Fibroblast of the conjunctiva (primary cell): Measurements from ENCODE around the gene KDM4B.
A peak's percentile ranks its signal among the peaks of the same experiment; 100 is the strongest.
"Not testable (repeated sequence)": the region's sequence is repeated elsewhere in the genome, so short reads cannot be mapped to it uniquely, and the experiment has no call there.

Experiments used
- DNase-seq: peaks from one replicate; pipeline ENCODE4 v3.0.0-alpha.2; 2010; ENCODE audit warnings: low read depth

KDM4B gene

DNA sequence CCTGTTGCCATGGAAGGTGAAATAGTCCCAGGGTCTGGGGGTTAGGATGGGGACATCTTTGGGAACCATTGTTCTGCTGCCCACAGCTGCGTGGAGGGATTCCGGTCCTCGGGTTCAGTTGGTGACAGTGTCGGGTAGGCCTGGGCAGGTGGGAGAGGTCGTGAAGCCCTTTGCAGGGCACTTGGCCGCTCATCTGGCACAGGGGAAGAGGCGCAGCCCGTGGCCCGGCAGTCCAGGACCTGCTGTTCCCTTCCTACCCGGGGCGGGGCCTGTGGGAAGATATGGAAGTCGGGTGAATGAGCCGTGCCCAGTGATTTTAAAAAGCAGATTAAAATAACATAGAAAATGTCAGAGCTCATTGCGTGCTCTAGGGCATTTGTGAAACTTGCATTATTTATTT lies 44.8 kb downstream of the KDM4B start:
- DNase-seq = no peak

- DNase-seq = no peak
These were observed 46.0 kb downstream of the KDM4B start for GRCh38 chr19:5014941-5015340.

- no peak for DNase-seq
These were observed 47.4 kb downstream of the KDM4B start for GRCh38 chr19:5016268-5016667.

DNA sequence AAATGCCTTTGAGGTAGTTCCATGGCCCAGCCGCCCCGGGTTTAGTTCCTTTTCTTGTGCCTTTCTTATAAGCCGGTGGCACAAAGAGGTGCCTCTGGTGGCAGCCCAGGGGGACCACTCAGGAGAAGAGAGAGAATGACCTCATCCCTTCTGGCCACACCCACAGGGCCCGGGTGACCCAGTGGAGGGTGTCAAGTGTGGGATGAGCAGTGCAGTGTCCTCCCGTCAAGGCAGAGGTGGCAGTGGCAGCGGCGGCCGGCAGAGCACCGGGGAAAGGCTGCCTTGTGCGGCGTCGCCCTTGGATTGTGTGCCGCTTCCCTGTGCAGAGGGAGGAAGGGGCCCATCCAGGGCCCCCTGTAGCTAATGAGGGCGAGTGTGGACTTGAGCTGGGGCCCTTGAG lies 47.9 kb downstream of the KDM4B start:
- no peak for DNase-seq

GRCh38 chr19:5017235-5017634 lies 48.3 kb downstream of the KDM4B start:
- DNase-seq = no peak

- peak; percentile 20 for DNase-seq
These were observed 49.5 kb downstream of the KDM4B start for GRCh38 chr19:5018224-5019015.

DNA sequence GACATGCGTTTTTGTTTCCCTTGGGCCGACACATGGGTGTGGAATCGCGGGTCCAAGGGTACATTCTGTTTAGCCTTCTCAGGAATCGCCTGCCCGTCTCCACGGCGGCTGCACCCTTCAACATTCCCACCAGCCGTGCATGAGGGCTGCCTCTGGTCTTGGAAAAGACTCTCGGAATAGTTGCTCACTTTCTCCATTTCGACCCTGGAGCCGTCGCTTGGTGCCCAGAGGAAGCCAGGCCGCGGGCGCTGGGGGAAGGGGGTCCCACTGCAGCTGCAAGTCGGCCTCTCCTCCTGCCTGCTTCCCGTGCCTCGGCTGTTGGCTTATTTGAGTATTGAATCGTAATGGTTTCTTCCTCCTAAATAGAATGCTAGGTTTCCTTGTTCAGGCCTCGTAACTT lies 51.5 kb downstream of the KDM4B start:
- DNase-seq = no peak

GRCh38 chr19:5021046-5021445 lies 52.1 kb downstream of the KDM4B start:
- no peak for DNase-seq

DNA sequence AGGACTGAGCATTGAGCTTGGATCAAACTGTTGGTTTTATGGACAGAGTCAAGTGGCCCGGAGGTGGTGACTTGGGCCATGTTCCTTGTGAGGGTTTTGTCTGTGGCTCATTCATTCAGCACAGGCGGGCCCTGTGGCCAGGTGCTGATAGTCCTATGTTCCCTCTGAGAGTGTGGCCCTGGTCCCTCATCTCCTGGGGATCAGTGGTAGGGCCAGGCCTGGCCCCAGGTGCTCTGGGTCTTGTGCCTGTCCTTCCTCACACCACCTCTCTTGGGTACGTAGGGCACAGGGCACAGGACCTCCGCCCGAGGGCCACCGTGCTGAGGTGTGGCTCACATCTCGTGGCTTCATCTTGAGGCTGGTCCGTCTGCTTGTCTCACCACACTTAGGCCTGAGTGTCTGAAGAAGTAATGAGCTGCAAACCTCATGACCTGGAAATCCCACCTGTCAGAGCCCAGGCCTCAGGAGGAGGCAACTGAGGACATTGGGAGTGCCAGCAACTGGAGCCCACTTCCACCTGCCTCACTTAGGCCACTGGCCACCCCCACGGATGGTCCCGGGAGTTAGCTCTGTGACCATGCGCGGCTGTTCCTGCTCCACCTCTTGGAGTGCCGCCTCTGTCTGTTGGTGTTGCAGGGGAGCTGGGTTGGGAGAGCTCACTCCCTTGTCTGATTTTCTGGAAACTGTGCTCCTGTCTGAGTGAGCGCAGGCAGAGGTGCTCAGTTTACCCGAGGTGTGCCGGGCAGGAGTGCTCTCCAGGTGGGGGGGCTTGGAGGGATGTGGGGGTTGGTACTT lies 53.4 kb downstream of the KDM4B start:
- DNase-seq = no peak

DNA sequence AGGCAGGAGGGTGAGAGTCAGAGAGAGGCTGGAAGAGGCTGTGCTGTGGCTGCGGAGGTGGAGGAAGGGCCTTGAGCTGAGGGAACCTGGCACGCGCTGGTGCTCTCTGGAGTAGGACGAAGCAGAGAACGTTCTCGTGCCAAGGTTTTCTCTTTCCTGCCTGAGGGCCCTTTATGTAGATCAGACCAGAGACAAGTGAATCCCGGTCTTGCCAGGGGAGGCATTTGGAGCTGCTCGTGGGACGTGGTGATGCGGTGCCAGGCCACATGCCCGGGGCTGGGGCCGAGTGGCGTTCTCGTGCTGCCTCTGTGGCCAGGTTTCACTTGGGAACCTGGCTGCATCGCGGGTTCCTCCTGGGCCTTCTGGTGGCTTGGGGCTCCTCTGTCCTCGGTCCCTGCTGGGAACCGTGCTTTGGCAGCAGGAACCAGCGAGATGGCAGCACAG lies 54.2 kb downstream of the KDM4B start:
- DNase-seq = no peak

DNA sequence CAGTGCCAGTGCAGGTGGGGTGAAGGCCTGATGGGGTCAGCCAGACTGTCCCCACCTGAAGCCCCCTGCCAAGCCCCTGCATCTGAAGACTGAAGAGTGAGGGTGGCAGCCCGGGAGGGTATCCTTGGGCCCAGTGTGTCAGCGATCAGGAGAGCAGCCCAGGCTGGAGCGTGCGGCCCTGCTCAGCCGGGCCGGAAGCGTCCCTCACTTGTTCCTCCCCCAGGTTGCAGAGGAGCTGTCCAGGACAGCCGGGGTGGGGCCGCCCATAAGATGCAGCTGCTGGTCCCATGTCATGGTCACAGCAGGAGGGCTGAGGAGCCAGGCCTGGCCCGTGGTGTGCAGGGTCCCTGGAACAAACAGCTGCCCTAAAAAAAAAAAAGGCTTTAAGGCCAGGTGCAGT lies 55.4 kb downstream of the KDM4B start:
- DNase-seq = no peak

- no peak for DNase-seq
These were observed 56.1 kb downstream of the KDM4B start for GRCh38 chr19:5025027-5025426.

- no peak for DNase-seq
These were observed 57.9 kb downstream of the KDM4B start for GRCh38 chr19:5026706-5027273.

GRCh38 chr19:5028229-5028886 lies 59.4 kb downstream of the KDM4B start:
- DNase-seq = no peak

DNA sequence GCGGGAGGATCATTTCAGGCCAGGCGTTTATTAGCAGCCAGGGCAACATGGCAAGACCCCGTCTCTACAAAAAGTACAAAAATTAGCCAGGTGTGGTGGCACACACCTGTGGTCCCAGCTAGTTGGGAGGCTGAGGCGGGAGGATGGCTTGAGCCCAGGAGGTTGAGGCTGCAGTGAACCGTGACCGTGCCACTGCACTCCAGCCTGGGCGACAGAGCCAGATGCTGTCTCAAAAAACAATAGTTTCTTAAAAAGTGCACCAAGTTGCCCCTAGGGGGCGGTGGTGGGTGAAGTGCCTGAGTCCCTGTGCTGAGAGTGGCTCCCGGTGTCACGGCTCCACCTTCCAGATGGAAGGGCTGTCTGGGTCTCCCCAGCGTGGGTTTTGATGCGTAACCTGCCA lies 60.7 kb downstream of the KDM4B start:
- DNase-seq = not testable (repeated sequence)

DNA sequence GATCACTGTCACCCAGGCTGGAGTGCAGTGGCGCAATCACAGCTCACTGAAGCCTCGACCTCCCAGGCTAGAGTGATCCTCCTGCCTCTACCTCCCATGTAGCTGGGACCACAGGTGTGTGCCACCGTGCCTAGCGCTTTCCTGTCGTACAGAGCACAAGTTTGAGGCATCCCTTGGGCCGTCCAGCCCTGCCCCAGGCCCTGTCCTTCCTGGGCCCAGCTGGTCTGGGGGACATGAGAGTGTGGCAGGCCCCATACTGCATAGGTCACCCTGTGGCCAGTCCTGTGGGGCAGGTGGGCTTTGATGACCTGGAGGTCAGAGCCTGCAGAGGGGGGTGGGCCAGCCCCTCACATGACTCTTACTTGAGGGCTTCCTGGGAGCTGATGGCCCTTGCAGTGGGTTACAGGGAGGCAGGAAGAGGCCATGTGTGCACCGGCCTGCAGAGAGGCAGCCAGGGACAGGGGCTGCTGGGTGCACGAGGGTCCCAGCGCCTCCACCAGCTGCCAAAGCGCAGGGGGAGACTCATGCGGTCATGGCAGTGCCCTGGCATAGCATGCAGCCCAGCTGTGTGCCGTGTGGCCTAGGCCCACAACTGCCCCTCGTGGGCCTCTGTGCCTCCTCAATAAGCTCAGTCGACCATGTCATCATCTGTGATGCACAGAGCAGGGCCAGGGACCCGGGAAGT lies 61.4 kb downstream of the KDM4B start:
- DNase-seq = no peak

DNA sequence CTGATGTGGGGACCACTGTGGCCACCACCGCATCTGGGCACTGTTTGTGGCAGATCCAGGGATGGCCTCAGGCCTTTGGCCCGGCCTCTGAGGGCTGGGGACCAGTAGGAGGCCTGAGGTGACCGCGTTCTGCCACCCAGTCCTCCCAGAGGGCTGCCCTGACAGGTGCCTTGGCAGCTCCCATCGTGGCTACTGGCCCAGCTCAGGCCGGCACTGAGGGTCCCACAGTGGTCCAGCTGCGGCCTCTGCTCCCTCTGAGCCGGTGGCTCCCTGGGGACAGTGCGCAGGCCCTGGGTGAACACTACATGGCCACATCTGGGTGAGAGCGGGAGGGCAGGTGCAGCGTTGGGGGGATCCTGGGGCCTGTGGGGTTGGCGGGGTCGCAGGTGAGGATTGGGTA lies 61.9 kb downstream of the KDM4B start:
- DNase-seq = no peak

DNA sequence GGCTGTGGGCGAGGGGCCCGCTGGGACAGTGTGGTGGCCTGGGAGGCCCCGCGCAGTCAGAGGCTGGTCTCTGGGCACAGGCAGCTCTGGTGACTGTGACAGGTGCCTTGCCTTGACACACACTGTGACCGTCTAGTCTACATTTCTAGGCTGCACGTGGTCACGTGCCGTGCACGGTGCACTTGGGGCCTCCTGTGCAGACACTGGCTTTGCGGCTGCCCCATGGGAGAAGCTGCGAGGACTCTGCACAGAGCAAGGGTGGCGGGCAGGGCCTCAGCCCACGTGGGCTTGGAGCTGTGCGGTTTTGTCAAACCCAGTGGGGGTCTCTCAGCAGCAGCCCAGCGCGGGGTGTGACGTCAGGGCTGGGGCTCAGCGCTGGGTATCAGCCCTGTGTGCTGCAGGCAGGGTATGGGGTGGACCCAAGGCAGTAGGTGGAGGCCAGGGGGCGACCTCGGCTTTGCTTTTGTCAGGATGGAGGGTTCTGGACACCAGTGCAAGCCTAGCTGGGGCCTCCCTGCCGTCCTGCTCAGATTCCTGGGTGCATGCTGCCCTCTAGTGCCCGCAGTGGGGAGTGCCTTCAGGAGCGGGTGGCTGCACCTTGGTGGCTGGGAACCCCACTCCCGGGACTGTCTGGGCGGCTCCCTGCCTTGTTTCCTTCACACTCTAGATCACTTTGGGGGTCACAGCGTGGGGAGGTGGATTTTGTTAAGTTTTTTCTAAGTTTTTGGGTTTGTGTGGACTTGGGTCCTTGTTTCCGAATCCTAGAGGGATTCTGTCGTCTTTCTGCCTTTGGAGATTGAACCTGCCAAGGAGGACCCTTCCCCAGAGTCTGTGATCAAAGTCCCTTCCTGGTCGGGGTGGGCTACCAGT lies 62.6 kb downstream of the KDM4B start:
- DNase-seq = peak; percentile 49

DNA sequence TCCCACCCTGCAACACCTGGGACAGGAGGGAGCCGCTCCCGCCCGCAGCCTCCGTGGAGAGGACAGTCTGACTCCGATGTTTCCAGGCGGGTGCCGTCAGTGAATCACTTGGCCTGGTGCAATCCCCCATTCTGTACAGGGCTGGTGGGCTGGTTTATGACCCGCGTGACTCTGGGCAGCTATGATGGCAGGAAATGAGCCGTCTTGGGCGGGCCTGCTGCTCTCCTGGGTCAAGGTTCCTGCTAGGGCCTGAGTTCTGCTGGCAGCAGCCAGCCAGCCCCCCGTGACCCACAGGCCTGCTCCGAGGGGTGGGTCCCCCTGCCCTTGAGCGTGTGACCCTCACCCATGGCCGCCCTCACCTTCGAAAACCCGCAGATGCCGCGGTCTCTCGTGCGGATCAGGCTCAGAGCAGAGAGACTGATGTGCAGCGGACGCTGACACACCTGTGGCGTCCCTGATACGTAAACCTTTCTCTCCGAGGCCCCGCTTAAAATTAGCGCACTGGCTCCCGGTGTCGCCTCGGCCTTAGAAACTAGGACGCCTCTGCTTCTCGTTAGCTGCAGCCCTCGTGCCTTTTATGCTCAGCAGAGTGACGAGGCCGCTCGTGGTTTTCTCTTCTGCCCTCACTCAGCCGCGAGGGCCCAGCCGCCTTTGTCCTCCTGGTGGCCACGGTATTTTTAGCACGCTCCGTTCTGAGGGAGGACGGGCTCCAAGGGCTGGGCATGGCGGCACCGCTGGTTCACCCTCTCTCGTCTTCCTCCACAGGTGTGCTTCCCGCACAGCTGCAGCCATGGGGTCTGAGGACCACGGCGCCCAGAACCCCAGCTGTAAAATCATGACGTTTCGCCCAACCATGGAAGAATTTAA lies 63.4 kb downstream of the KDM4B start:
- no peak for DNase-seq
